ENCODE results near the gene BRD4.

GRCh38 chr19:15381429-15381828 lies 49.1 kb upstream of the BRD4 start:
- TF ChIP-seq POLR2AphosphoS5 (IDR thresholded peaks at IDR 0.05) = no peak
- TF ChIP-seq POLR2A (IDR thresholded peaks at IDR 0.05) = no peak

All from prostate gland (tissue), 1 donor.